Nephron (organoid): ENCODE measurements around the gene TEX14.
A peak's percentile ranks its signal among the peaks of the same experiment; 100 is the strongest.
"Not testable (repeated sequence)": the region's sequence is repeated elsewhere in the genome, so short reads cannot be mapped to it uniquely, and the experiment has no call there.

Source experiments
- H3K27ac Mint-ChIP-seq, 3 experiments: 2 replicates each; pipeline ENCODE4 v1.8.0; 2020; ENCODE audit warnings: mixed read lengths in 3 of 3, mild to moderate bottlenecking in 2 of 3, moderate library complexity in 1 of 3
- H3K27me3 Mint-ChIP-seq: 2 replicates; pipeline ENCODE4 v1.8.0; 2021; ENCODE audit warnings: low read depth, mild to moderate bottlenecking, moderate library complexity, mixed read lengths
- H3K36me3 Mint-ChIP-seq: 2 replicates; pipeline ENCODE4 v1.8.0; 2020; ENCODE audit warnings: low read depth, mixed read lengths
- H3K4me1 Mint-ChIP-seq: 2 replicates; pipeline ENCODE4 v1.8.0; 2020; ENCODE audit warnings: mixed read lengths
- H3K4me3 Mint-ChIP-seq, 3 experiments: 2 replicates each; pipeline ENCODE4 v1.8.0; 2020; ENCODE audit warnings: mild to moderate bottlenecking in 3 of 3, mixed read lengths in 3 of 3, moderate library complexity in 2 of 3
- H3K9me3 Mint-ChIP-seq: 2 replicates; pipeline ENCODE4 v1.8.0; 2020; ENCODE audit warnings: mixed read lengths
- TF ChIP-seq, protein P1 (sequence below), 3 experiments: fragments of 200-600 bp; sonication (generic); IDR thresholded peaks; one replicate each; pipeline ENCODE4 v1.5.0; 2021; ENCODE audit warnings: antibody characterized with exemption in 3 of 3; ENCODE audit not compliant: unreplicated experiment in 3 of 3

Gene TEX14

DNA sequence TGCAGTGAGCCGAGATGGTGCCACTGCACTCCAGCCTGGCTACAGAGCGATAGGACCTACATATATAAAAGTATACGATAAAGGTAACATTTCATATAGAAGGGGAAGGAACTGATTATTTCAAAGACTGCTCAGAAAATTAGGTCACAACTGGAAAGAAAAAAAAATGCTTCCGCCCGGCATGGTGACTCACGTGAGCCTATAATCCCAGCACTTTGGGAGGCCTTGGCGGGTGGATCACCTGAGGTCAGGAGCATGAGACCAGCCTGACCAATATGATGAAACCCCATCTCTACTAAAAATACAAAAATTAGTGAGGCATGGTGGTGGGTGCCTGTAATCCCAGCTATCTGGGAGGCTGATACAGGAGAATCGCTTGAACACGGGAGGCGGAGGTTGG is 7.8 kb downstream of the TEX14 start:
- H3K27ac Mint-ChIP-seq, result no peak overlapping the region
- TF ChIP-seq, protein P1, sequence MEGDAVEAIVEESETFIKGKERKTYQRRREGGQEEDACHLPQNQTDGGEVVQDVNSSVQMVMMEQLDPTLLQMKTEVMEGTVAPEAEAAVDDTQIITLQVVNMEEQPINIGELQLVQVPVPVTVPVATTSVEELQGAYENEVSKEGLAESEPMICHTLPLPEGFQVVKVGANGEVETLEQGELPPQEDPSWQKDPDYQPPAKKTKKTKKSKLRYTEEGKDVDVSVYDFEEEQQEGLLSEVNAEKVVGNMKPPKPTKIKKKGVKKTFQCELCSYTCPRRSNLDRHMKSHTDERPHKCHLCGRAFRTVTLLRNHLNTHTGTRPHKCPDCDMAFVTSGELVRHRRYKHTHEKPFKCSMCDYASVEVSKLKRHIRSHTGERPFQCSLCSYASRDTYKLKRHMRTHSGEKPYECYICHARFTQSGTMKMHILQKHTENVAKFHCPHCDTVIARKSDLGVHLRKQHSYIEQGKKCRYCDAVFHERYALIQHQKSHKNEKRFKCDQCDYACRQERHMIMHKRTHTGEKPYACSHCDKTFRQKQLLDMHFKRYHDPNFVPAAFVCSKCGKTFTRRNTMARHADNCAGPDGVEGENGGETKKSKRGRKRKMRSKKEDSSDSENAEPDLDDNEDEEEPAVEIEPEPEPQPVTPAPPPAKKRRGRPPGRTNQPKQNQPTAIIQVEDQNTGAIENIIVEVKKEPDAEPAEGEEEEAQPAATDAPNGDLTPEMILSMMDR (IDR thresholded peaks at IDR 0.05; ENCODE audit: unreplicated experiment in 3 of 3), result no peak
- H3K4me1 Mint-ChIP-seq, result no peaks in the 10 kb centered on the region
- H3K27me3 Mint-ChIP-seq, result no peaks in the 10 kb centered on the region
- no peaks in the 10 kb centered on the region for H3K36me3 Mint-ChIP-seq
- H3K4me3 Mint-ChIP-seq, result no peak overlapping the region
- H3K9me3 Mint-ChIP-seq, result no peaks in the 10 kb centered on the region

DNA sequence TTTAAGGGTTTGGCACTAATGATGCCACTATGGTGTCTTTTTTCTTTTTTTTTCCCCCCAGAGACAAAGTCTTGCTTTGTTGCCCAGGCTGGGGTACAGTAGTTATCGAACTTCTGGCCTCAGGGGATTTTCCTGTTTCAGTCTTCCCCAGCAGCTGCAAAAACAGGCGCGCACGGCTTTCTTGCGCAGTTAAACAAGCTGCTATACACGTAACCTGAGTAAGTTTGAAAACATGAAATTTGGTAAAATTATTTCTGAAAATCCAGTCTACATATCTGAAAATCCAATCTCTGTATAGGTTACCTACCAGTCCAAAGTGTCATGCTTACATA is 11.8 kb downstream of the TEX14 start:
- Mint-ChIP-seq H3K27ac (no peak overlapping the region), H3K4me1 (no peaks in the 10 kb centered on the region), H3K36me3 (no peaks in the 10 kb centered on the region), H3K4me3 (no peak overlapping the region), H3K9me3 (no peaks in the 10 kb centered on the region), H3K27me3 (no peaks in the 10 kb centered on the region)
- TF ChIP-seq, protein P1 (IDR thresholded peaks at IDR 0.05; ENCODE audit: unreplicated experiment in 3 of 3), result no peak

DNA sequence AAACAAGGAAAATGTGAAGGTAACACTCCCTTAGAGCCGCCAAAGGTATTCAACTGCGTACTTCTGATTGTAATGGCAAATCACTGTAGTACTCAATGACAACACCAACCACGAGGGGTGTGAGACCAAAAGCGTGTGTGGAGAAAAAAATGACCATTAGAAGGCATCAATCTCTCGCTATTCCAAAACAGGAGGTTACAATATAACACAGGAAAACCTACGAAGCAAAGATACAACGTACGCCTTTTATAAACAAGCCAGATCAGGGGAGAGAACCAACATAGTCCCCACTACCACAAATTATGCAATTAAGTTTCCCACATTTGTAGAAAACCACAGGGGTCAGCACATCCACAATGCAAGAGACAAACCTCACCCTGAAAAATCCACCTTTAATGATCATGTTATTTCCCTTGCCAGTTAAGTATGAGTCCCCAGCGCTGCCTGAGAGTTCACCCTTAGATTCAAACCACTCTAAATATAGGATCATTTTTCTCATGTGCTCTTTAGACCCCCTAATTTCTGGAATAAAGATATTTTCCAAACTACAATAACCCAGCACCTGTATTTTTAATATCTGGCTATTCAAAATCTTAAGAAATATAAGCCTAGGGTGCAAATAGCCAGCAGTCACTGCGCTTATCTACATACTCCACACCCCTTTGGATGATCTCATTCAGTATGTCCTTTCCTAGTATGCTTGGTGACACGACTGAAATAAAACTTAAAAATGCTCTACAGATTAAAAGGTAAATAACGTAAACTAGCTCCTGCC is 12.4 kb downstream of the TEX14 start:
- H3K27me3 Mint-ChIP-seq, result no peaks in the 10 kb centered on the region
- no peaks in the 10 kb centered on the region for H3K4me1 Mint-ChIP-seq
- H3K9me3 Mint-ChIP-seq, result no peaks in the 10 kb centered on the region
- H3K4me3 Mint-ChIP-seq, result no peak overlapping the region
- no peaks in the 10 kb centered on the region for H3K36me3 Mint-ChIP-seq
- peak overlapping the region in 1 of 3 experiments; percentile 27 for H3K27ac Mint-ChIP-seq
- TF ChIP-seq, protein P1 (IDR thresholded peaks at IDR 0.05; ENCODE audit: unreplicated experiment in 3 of 3), result no peak

GRCh38 chr17:58678287-58678686 is 13.6 kb downstream of the TEX14 start:
- not testable (repeated sequence) for H3K27ac Mint-ChIP-seq, H3K9me3 Mint-ChIP-seq, H3K4me1 Mint-ChIP-seq, H3K27me3 Mint-ChIP-seq, H3K4me3 Mint-ChIP-seq, H3K36me3 Mint-ChIP-seq

- H3K27ac Mint-ChIP-seq, result no peak overlapping the region
Measured at GRCh38 chr17:58677194-58677880, 14.5 kb downstream of the TEX14 start.

DNA sequence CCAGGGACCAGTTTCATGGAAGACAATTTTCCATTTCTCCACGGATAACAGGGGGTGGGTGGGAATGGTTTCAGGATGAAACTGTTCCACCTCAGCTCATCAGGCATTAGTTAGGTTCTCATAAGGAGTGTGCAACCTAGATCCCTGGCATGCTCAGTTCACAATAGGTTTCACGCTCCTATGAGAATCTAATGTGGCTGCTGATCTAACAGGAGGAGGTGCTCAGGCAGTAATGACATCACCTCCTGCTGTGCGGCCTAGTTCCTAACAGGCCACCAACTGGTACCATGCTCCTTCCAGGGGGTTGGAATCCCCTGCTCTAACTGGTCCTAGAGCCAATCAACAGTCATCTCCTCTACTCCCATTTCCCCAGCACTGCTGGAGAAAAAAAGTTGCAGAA is 19.9 kb downstream of the TEX14 start:
- TF ChIP-seq, protein P1 (IDR thresholded peaks at IDR 0.05; ENCODE audit: unreplicated experiment in 3 of 3), result no peak
- peaks cover 4% of the 10 kb centered on the region for H3K27me3 Mint-ChIP-seq
- H3K9me3 Mint-ChIP-seq, result no peaks in the 10 kb centered on the region
- H3K36me3 Mint-ChIP-seq, result no peaks in the 10 kb centered on the region
- no peak overlapping the region for H3K27ac Mint-ChIP-seq
- no peaks in the 10 kb centered on the region for H3K4me1 Mint-ChIP-seq
- no peak overlapping the region for H3K4me3 Mint-ChIP-seq

More at GRCh38 chr17:58677194-58677880, 14.5 kb downstream of the TEX14 start:
- Mint-ChIP-seq H3K4me1 (no peaks in the 10 kb centered on the region), H3K36me3 (no peaks in the 10 kb centered on the region), H3K27me3 (peaks cover 1% of the 10 kb centered on the region), H3K9me3 (no peaks in the 10 kb centered on the region), H3K4me3 (no peak overlapping the region)
- TF ChIP-seq, protein P1 (IDR thresholded peaks at IDR 0.05; ENCODE audit: unreplicated experiment in 3 of 3), result no peak
